Stimulated activated CD4-positive, alpha-beta T cell treated with anti-CD3 and anti-CD28 coated beads, Interleukin-12 subunit alpha, Interleukin-12 subunit beta, amount 100 ng/mL, for 24 hours (primary cell): ENCODE data around the gene ZNF608.

Source experiments
- DNase-seq, 2 experiments: peaks; one replicate each; pipeline ENCODE4 v3.0.0-alpha.2; 2020; ENCODE audit warnings: low read depth in 2 of 2

The ZNF608 gene

GRCh38 chr5:124738681-124739633 lies 7.5 kb downstream of the ZNF608 start:
- DNase-seq, result no peak

GRCh38 chr5:124737651-124738050 lies 8.8 kb downstream of the ZNF608 start:
- no peak for DNase-seq

- DNase-seq, result no peak
Observed at GRCh38 chr5:124736805-124737188, 9.6 kb downstream of the ZNF608 start.

GRCh38 chr5:124736082-124736804 lies 10.2 kb downstream of the ZNF608 start:
- no peak for DNase-seq

- no peak for DNase-seq
Observed at GRCh38 chr5:124735169-124735858, 11.1 kb downstream of the ZNF608 start.

- DNase-seq, result no peak
Observed at GRCh38 chr5:124734574-124735168, 11.8 kb downstream of the ZNF608 start.

- no peak for DNase-seq
Observed at GRCh38 chr5:124733329-124733650, 13.1 kb downstream of the ZNF608 start.

- DNase-seq, result no peak
Observed at GRCh38 chr5:124732428-124733328, 13.8 kb downstream of the ZNF608 start.

- DNase-seq, result no peak
Observed at GRCh38 chr5:124730381-124730780, 16.1 kb downstream of the ZNF608 start.

- DNase-seq, result no peak
Observed at GRCh38 chr5:124729720-124730359, 16.6 kb downstream of the ZNF608 start.

GRCh38 chr5:124728968-124729332 lies 17.5 kb downstream of the ZNF608 start:
- DNase-seq, result no peak

GRCh38 chr5:124728331-124728967 lies 18.0 kb downstream of the ZNF608 start:
- no peak for DNase-seq

- no peak for DNase-seq
Observed at GRCh38 chr5:124726631-124727362, 19.6 kb downstream of the ZNF608 start.

GRCh38 chr5:124725622-124726258 lies 20.7 kb downstream of the ZNF608 start:
- no peak for DNase-seq

GRCh38 chr5:124725040-124725434 lies 21.4 kb downstream of the ZNF608 start:
- no peak for DNase-seq

GRCh38 chr5:124724357-124725039 lies 21.9 kb downstream of the ZNF608 start:
- DNase-seq, result no peak

GRCh38 chr5:124721229-124721735 lies 25.2 kb downstream of the ZNF608 start:
- no peak for DNase-seq

GRCh38 chr5:124720593-124720992 lies 25.8 kb downstream of the ZNF608 start:
- no peak for DNase-seq
